Measurements from ENCODE around the gene PRADC1.
A peak's percentile ranks its signal among the peaks of the same experiment; 100 is the strongest.

The PRADC1 gene

DNA sequence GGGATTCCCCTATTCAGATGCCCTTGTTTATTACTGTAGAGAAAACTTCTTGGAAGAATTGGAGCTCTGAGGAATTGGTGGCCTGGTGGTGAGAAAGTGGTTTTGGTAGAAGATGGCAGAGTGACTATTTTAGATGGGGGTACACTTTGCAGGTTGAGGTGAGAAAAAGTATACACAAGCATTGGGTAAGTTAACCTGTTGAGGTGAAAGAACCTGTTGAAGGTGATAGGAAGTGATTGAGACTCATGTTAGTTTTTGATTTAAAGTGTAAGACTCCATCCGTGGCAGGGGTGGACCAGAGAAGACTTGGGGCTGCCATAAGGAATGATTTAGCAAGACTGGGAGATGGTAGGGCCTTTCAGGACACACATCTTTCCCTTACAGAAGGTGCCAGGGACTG lies 4.1 kb upstream of the PRADC1 start:
- no peak for TF ChIP-seq CTCF (IDR thresholded peaks at IDR 0.05; ENCODE audit: insufficient read depth, low read length, poor library complexity, severe bottlenecking)

GRCh38 chr2:73235315-73236028 lies 2.4 kb upstream of the PRADC1 start:
- DNase-seq (ENCODE audit: extremely low read depth, insufficient read length): no peak
- Histone ChIP-seq H3K27me3 (replicated peaks; ENCODE audit: control insufficient read depth, insufficient read depth, low read length) (no peaks in the 10 kb centered on the region), H3K36me3 (ENCODE audit: control insufficient read depth, insufficient read depth, low read length) (peaks cover 9% of the 10 kb centered on the region), H3K4me3 (replicated peaks; ENCODE audit: low read depth, low read length) (peak overlapping the region; percentile 97)
- no peak for TF ChIP-seq CTCF (IDR thresholded peaks at IDR 0.05; ENCODE audit: insufficient read depth, low read length, poor library complexity, severe bottlenecking)

More for the DNA sequence above, 4.1 kb upstream of the PRADC1 start:
- H3K27me3 ChIP-seq (replicated peaks; ENCODE audit: control insufficient read depth, insufficient read depth, low read length): no peaks in the 10 kb centered on the region
- peaks cover 9% of the 10 kb centered on the region for H3K36me3 ChIP-seq (ENCODE audit: control insufficient read depth, insufficient read depth, low read length)
- no peak overlapping the region for H3K4me3 ChIP-seq (replicated peaks; ENCODE audit: low read depth, low read length)
- no peak for DNase-seq (ENCODE audit: extremely low read depth, insufficient read length)

GRCh38 chr2:73233932-73234832 lies 1.1 kb upstream of the PRADC1 start, which contains the start of gene CCT7:
TSS of gene CCT7 (plus strand) at chr2:73234308. CDS start at chr2:73234379, 71 bp downstream.
- no peaks in the 10 kb centered on the region for H3K27me3 ChIP-seq (replicated peaks; ENCODE audit: control insufficient read depth, insufficient read depth, low read length)
- H3K4me3 ChIP-seq (replicated peaks; ENCODE audit: low read depth, low read length): peak within 1 kb of the TSS; percentile 97
- H3K36me3 ChIP-seq (ENCODE audit: control insufficient read depth, insufficient read depth, low read length): peaks cover 5% of the 10 kb centered on the region; the same call in 1 of the 2 replicates
- peak; percentile 85 for DNase-seq (ENCODE audit: extremely low read depth, insufficient read length)
- no peak for TF ChIP-seq CTCF (IDR thresholded peaks at IDR 0.05; ENCODE audit: insufficient read depth, low read length, poor library complexity, severe bottlenecking)

DNA sequence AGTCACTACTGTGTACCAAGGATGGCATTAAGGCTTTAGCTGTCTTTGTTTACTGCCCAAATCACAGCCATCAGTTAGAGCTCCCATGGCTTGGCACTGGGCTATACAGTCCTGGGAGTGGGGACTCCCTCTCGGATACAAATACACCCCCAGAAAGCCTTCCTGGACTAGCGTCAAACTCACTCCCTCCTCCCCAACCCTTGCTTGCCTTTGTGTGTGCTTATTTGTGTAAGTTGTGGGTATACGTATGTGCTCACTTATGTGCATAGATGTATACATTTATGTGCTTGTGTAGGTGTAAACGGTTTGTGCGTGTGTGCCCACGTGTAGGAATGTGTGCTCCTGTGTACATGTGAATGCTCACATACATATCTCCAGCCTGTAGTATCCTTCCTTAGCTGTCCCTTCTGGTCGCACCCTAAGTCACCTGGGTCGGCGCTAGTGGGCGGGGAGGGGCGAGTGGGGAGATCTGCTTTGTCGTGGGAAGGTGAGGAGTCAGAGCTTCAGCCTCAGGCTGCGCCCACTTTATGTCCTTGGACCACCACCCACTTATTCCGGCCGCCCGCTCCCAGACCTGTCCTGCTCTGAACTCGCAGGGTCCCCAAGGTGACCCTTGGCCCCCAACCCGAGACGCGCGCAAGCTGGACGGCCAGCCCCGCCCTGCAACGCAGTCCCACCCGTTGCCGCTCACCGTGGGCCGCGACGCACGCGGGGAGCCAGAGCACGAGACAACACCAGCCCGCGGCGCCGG lies 461 bp downstream of the PRADC1 start:
- H3K36me3 ChIP-seq (ENCODE audit: control insufficient read depth, insufficient read depth, low read length): no peaks in the 10 kb centered on the region; the same call in 1 of the 2 replicates
- no peak for DNase-seq (ENCODE audit: extremely low read depth, insufficient read length)

More for the DNA sequence above, 461 bp downstream of the PRADC1 start:
- peak; percentile 13 for TF ChIP-seq CTCF (IDR thresholded peaks at IDR 0.05; ENCODE audit: insufficient read depth, low read length, poor library complexity, severe bottlenecking)
- no peaks in the 10 kb centered on the region for H3K27me3 ChIP-seq (replicated peaks; ENCODE audit: control insufficient read depth, insufficient read depth, low read length)
- H3K4me3 ChIP-seq (replicated peaks; ENCODE audit: low read depth, low read length): peak overlapping the region; percentile 80
